Kidney (tissue), 14 donors: ENCODE results near the gene SLC25A48. TPM values are rescaled to one million over a fixed set of nuclear protein-coding genes. Genes with fewer than 3 reads are reported as not detected.

ENCODE experiments used
- DNase-seq, 5 donors: peaks; one replicate each; pipeline ENCODE4 v3.0.0-alpha.2; 2013 to 2020
- FAIRE-seq: peaks from 2 replicates; lab custom pipeline; 2012; peaks lifted over from hg19 to GRCh38; lab: Jason Lieb, UNC
- H3K27ac ChIP-seq, 2 donors: one replicate each; pipeline ENCODE4 v1.7.0; 2013; ENCODE audit warnings: low read depth in 2 of 2, low read length in 2 of 2, inconsistent platforms in 1 of 2
- H3K27me3 ChIP-seq: one replicate; pipeline ENCODE4 v1.7.1; 2013; ENCODE audit warnings: low read length, inconsistent platforms; ENCODE audit not compliant: control insufficient read depth, insufficient read depth
- H3K36me3 ChIP-seq, 3 donors: one replicate each; pipeline versions ENCODE4 v1.7.0 to v1.7.1; 2013; ENCODE audit warnings: low read length in 3 of 3, control low read depth in 1 of 3, inconsistent platforms in 1 of 3; ENCODE audit not compliant: insufficient read depth in 3 of 3, control insufficient read depth in 2 of 3
- H3K4me1 ChIP-seq, 3 donors: one replicate each; pipeline versions ENCODE4 v1.7.0 to v1.7.1; 2013; ENCODE audit warnings: low read length in 3 of 3, inconsistent platforms in 1 of 3, low read depth in 1 of 3; ENCODE audit not compliant: control insufficient read depth in 2 of 3, insufficient read depth in 2 of 3
- H3K4me3 ChIP-seq, 3 donors: one replicate each; pipeline versions ENCODE4 v1.7.0 to v1.8.1; 2013; ENCODE audit warnings: low read length in 3 of 3, control low read depth in 1 of 3, inconsistent platforms in 1 of 3
- H3K9ac ChIP-seq, 3 donors: one replicate each; pipeline versions ENCODE4 v1.7.0 to v1.7.1; 2013; ENCODE audit warnings: low read length in 3 of 3, control low read depth in 1 of 3, inconsistent platforms in 1 of 3
- H3K9me3 ChIP-seq, 3 donors: one replicate each; pipeline versions ENCODE4 v1.7.0 to v1.7.1; 2013; ENCODE audit warnings: low read length in 3 of 3, control low read depth in 1 of 3, inconsistent platforms in 1 of 3; ENCODE audit not compliant: control insufficient read depth in 2 of 3, insufficient read depth in 1 of 3
- CTCF ChIP-seq: IDR thresholded peaks from 3 replicates; pipeline ENCODE4 v1.5.1; 2012; ENCODE audit warnings: mild to moderate bottlenecking, moderate library complexity, borderline replicate concordance; ENCODE audit not compliant: insufficient read depth; ENCODE audit errors: extremely low read depth
- intact Hi-C: fragments of 100-400 bp; cut with DNase I; formaldehyde crosslinking; loops from one replicate; pipeline ENCODE4 v1.11.1; 2022
- polyA plus RNA-seq: library from polyadenylated mRNA; stranded (reverse); fragments of 350-450 nt; fragmentation: Illumina TruSeq; extraction: RNeasy Lipid Tissue Mini Kit (QIAGEN cat#74804); gene quantifications from one replicate; pipeline ENCODE4 v1.2.3, GENCODE V29; 2014; ENCODE audit warnings: low read depth, low replicate concordance; ENCODE audit not compliant: insufficient read depth
- total RNA-seq: library from RNA; stranded (reverse); fragmentation: NEBNext Ultra II Directional; extraction: Animal tissue kit (Norgen Biotek cat#: 25700); gene quantifications from one replicate; pipeline ENCODE4 v1.2.1, GENCODE V29; 2021
- donor health status: control.
- donor health status: control.
- donor health status: control.
- donor health status: control.
- donor health status: control.
- donor health status: DM: yes; HTN: yes; CAD: no.
- donor health status: Normal renal cell carcinoma (clear cell type).

Gene SLC25A48
- total and polyA plus RNA-seq, 2 donors from 2014 or later = 1.7 to 10.4 TPM

- H3K4me1 ChIP-seq = peaks cover 0 to 9% (median 4%) of the 10 kb centered on the region in 3 donors
- no peak overlapping the region for H3K27ac ChIP-seq
- intact Hi-C loops = no loop called here
- H3K27me3 ChIP-seq = peaks cover 3% of the 10 kb centered on the region
- no peak for FAIRE-seq
- H3K4me3 ChIP-seq = no peak overlapping the region
- no peaks in the 10 kb centered on the region for H3K36me3 ChIP-seq
- DNase-seq = no peak
- no peaks in the 10 kb centered on the region for H3K9me3 ChIP-seq
- TF ChIP-seq CTCF = no peak
- no peak overlapping the region for H3K9ac ChIP-seq
Measured at GRCh38 chr5:135831439-135831838, 3.0 kb upstream of the SLC25A48 start.

GRCh38 chr5:135831851-135832555 is 2.5 kb upstream of the SLC25A48 start:
- FAIRE-seq (no peak), DNase-seq (no peak)
- Histone ChIP-seq H3K9me3 (no peaks in the 10 kb centered on the region), H3K4me3 (no peak overlapping the region), H3K27me3 (peaks cover 3% of the 10 kb centered on the region), H3K4me1 (peaks cover 0 to 9% (median 4%) of the 10 kb centered on the region in 3 donors), H3K36me3 (no peaks in the 10 kb centered on the region), H3K9ac (no peak overlapping the region), H3K27ac (no peak overlapping the region)
- TF ChIP-seq CTCF = no peak
- intact Hi-C loops = no loop called here

- Histone ChIP-seq H3K27ac (no peak overlapping the region), H3K4me3 (no peak overlapping the region), H3K36me3 (no peaks in the 10 kb centered on the region), H3K4me1 (peaks cover 0 to 9% (median 4%) of the 10 kb centered on the region in 3 donors), H3K9ac (no peak overlapping the region), H3K9me3 (no peaks in the 10 kb centered on the region), H3K27me3 (peaks cover 3% of the 10 kb centered on the region)
- no peak for TF ChIP-seq CTCF
- intact Hi-C loops = no loop called here
- no peak for DNase-seq
- FAIRE-seq = no peak
Measured at GRCh38 chr5:135832941-135833920, 1.2 kb upstream of the SLC25A48 start.
